HEK293T (cell line): ENCODE measurements around the gene AKAP8L.

ENCODE experiments used
- CTCF ChIA-PET: fragments of 350-600 bp; formaldehyde crosslinking; extraction: SDS; loops from one replicate; lab custom pipeline; 2021; ENCODE audit warnings: antibody characterized with exemption, inconsistent platforms; lab: Yijun Ruan, JAX
- POLR2A ChIA-PET: fragments of 350-600 bp; formaldehyde crosslinking; extraction: SDS; loops from one replicate; lab custom pipeline; 2020; ENCODE audit warnings: antibody characterized with exemption, inconsistent platforms; lab: Yijun Ruan, JAX
- DNase-seq: peaks from one replicate; pipeline ENCODE4 v3.0.0; 2012; ENCODE audit warnings: mixed read lengths; ENCODE audit errors: extremely low spot score
- ARNT ChIP-seq: fragments of 450-650 bp; IDR thresholded peaks from 2 replicates; pipeline ENCODE4 v1.6.1; 2017; ENCODE audit warnings: mild to moderate bottlenecking
- BHLHE40 ChIP-seq: fragments of 450-650 bp; IDR thresholded peaks from 2 replicates; pipeline ENCODE4 v1.6.1; 2016; ENCODE audit warnings: mild to moderate bottlenecking, moderate library complexity, borderline replicate concordance
- CTBP1 ChIP-seq: fragments of 450-650 bp; IDR thresholded peaks from 2 replicates; pipeline ENCODE4 v1.6.1; 2016; ENCODE audit warnings: borderline replicate concordance
- ELF4 ChIP-seq: fragments of 450-650 bp; IDR thresholded peaks from 2 replicates; pipeline ENCODE4 v1.6.1; 2017; ENCODE audit warnings: antibody characterized with exemption
- FOXA1 ChIP-seq: fragments of 450-650 bp; IDR thresholded peaks from 2 replicates; pipeline ENCODE4 v1.6.1; 2016; ENCODE audit warnings: mild to moderate bottlenecking
- FOXK2 ChIP-seq: fragments of 450-650 bp; IDR thresholded peaks from 2 replicates; pipeline ENCODE4 v1.6.1; 2016; ENCODE audit warnings: mild to moderate bottlenecking
- FOXM1 ChIP-seq: fragments of 450-650 bp; IDR thresholded peaks from 2 replicates; pipeline ENCODE4 v1.6.1; 2017; ENCODE audit warnings: mild to moderate bottlenecking, borderline replicate concordance
- HDGF ChIP-seq: fragments of 450-650 bp; IDR thresholded peaks from 2 replicates; pipeline ENCODE4 v1.6.1; 2017; ENCODE audit warnings: antibody characterized with exemption, borderline replicate concordance
- L3MBTL2 ChIP-seq: fragments of 450-650 bp; conservative IDR thresholded peaks from 2 replicates; pipeline ENCODE4 v1.6.1; 2016; ENCODE audit warnings: mild to moderate bottlenecking
- LEF1 ChIP-seq: fragments of 450-650 bp; IDR thresholded peaks from 2 replicates; pipeline ENCODE4 v1.6.1; 2017; ENCODE audit warnings: mild to moderate bottlenecking, borderline replicate concordance
- NFRKB ChIP-seq: fragments of 450-650 bp; IDR thresholded peaks from 2 replicates; pipeline ENCODE4 v1.6.1; 2016; ENCODE audit warnings: mild to moderate bottlenecking, moderate library complexity
- SP1 ChIP-seq: fragments of 450-650 bp; IDR thresholded peaks from 2 replicates; pipeline ENCODE4 v1.6.1; 2017
- SUZ12 ChIP-seq: fragments of 450-650 bp; IDR thresholded peaks from 2 replicates; pipeline ENCODE4 v1.6.1; 2016; ENCODE audit warnings: mild to moderate bottlenecking
- TARDBP ChIP-seq: fragments of 450-650 bp; IDR thresholded peaks from 2 replicates; pipeline ENCODE4 v1.6.1; 2016
- ZNF384 ChIP-seq: fragments of 450-650 bp; IDR thresholded peaks from 2 replicates; pipeline ENCODE4 v1.6.1; 2016
- TF ChIP-seq, protein P1 (sequence below): fragments of 450-650 bp; IDR thresholded peaks from 2 replicates; pipeline ENCODE4 v1.6.1; 2016

The AKAP8L gene

DNA sequence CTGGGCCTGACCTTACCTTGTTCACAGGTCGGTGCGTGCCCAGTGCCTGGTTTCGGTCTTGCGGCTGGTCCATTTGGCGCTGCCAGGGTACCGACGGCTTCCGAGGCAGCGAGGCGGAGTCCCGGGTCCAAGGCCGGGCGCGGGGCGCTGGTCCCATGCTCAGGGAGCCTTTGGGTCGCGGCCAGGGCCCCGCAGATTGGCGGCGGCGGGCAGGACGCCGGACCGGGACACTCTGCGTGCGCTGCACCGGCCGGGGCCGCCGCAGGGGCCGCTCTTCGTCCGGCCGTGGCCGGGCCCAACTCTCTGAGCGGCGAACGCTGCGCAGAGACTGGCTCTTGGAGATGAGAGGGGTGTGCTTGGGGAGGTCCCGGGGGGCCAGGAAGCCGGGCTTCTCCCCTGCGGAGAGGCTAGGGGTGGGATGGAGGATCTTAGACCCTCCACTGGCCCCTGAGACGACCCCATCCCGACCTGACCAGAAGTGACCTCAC is 34.3 kb upstream of the AKAP8L start:
- ChIA-PET CTCF (interaction anchor here (0.6 to 1.3 kb wide), 3 partner anchors 95 to 202 kb away, joined by 3 to 4 read pairs (median 3); no protein-coding TSS in a partner anchor), POLR2A (interaction anchor here (1.7 kb wide), 1 partner anchor 34 kb away, joined by 10 read pairs; the partner anchor contains the start of gene AKAP8L)
- TF ChIP-seq L3MBTL2 (no peak), ELF4 (no peak), CTBP1 (no peak), SUZ12 (no peak), FOXK2 (no peak), FOXM1 (no peak), SP1 (no peak), ZNF384 (no peak), LEF1 (no peak), TARDBP (no peak), BHLHE40 (no peak), FOXA1 (no peak), ARNT (no peak), HDGF (no peak), NFRKB (no peak)
- TF ChIP-seq, protein P1, sequence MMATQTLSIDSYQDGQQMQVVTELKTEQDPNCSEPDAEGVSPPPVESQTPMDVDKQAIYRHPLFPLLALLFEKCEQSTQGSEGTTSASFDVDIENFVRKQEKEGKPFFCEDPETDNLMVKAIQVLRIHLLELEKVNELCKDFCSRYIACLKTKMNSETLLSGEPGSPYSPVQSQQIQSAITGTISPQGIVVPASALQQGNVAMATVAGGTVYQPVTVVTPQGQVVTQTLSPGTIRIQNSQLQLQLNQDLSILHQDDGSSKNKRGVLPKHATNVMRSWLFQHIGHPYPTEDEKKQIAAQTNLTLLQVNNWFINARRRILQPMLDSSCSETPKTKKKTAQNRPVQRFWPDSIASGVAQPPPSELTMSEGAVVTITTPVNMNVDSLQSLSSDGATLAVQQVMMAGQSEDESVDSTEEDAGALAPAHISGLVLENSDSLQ: no peak
- DNase-seq: no peak

DNA sequence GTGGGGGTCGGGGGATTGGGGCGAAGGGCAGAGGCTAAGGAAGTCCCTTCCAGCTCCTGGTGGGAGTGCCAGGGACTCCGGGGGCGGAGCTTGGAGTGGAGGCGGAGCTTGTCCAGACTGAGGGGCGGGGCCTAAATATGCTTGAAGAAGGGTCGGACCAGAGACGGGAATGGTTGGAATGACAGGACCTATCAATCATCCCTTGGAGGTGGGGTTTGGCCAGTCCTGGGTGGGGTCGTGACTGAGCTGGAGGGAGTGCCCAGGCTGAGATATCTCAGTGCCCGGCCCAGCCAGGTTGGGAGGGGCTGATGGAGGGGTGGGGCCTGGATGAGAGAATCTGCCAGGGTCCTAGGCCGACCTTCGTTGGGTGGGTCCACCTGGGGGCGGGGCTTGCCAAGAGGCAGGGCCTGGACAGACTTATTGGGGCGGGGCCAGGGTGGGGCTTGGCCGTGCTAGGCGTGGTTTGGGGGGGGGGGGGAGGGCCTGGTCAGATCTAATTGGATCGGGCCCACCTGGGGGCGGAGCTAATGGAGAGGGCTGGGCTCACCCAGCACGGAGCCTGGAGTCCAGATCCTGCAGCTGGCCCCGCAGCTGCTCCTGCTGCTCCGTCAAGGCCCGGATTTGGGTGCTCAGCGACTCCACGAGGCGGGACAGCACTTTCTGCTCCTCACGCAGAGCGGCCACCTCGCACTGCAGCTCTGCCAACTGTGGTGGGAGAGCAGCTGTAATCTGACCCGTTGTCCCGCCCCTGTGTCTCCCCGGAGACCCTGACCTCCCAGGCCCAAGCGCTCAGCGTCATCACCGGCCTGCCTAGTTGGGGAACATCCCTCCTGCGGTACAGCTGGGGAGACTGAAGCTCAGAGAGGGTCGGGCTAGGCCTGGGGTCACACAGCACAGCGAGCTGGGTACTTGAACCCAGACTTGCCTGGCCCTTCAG is 33.6 kb upstream of the AKAP8L start:
- ChIA-PET CTCF (interaction anchor here (0.6 to 1.3 kb wide), 5 partner anchors 11 to 764 kb away, joined by 3 to 4 read pairs (median 3); no protein-coding TSS in a partner anchor), POLR2A (interaction anchor here (0.8 to 1.7 kb wide), 7 partner anchors 9 to 33 kb away, joined by 3 to 10 read pairs (median 4); partner anchors contain the start of genes AKAP8L and PGLYRP2)
- TF ChIP-seq, protein P1: peak; percentile 98
- TF ChIP-seq FOXK2 (no peak), LEF1 (no peak), HDGF (no peak), ELF4 (no peak), BHLHE40 (no peak), ZNF384 (no peak), CTBP1 (no peak)
- DNase-seq: peak; percentile 98

DNA sequence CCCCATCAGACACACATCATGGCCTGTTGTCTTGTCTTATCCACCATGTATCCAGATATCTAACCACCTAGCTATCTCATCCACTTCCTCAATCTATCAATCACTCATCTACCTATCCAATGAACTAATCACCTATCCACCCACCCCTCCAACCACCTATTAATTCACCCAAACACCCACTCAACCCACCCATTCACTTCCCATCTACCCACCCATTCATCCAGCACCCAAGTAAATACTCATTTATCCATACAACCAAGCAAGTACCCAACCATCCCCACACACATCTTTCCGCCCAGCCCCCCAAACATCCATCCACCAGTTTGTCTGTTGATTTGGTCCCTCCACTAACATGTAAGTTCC is 31.7 kb upstream of the AKAP8L start:
- no peak for DNase-seq
- CTCF ChIA-PET: no interaction called here
- TF ChIP-seq FOXA1 (no peak), TARDBP (no peak), ARNT (no peak), ELF4 (no peak)
- POLR2A ChIA-PET: no interaction called here

DNA sequence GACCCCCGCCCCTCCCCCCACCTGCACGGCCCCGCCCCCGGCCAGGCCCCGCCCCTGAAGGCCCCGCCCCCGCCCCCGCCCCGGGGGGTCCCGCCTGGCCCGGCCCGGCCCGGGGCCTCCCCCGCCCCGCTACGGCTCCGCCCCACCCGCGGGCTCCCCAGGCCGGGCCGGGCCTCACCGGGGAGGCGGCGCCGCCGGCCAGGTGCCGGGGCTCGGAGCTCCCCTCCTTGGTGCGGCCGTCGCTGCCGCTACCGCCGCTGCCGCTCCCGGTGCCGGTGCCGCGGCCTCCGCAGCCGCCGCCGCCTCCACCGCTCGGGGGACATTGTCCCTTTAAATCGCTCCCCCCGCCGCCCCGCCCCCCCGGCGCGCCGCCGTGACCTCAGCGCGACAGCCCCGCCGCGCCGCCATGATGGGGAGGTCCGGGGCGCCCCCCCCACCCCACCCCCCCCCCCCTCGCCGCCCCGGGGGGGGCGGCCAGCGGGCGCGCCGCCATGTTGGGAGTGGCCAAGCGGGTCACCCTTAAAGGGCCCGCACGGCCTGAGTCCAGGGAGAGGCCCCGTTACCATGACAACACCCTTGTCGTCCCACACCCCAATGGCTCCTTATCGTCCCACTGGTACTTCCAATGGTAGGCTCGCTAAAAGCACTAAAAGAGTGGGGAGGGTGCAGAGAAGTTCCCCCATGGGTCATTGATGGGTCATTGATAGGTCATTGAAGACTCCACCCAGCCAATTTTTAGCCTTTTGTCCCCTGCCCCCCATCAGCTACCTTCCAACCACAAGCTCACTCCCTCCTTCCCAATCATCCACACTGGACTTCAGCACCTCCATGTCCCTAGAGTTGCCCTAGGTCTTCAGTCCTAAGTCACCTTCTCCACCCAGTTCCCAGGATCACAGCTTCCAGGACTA is 31.1 kb upstream of the AKAP8L start, which contains the start of gene WIZ:
Gene WIZ, minus strand, starts transcription at position 337 of the 908 bp plus-strand sequence. CDS start 1,649 bp downstream, outside the sequence.
- DNase-seq: peak; percentile 77
- ChIA-PET POLR2A (no interaction called here), CTCF (no interaction called here)
- 0 out of 2 replicates have a peak, but pooled peaks have one; percentile 42 for TF ChIP-seq FOXM1
- TF ChIP-seq FOXK2: no peak

DNA sequence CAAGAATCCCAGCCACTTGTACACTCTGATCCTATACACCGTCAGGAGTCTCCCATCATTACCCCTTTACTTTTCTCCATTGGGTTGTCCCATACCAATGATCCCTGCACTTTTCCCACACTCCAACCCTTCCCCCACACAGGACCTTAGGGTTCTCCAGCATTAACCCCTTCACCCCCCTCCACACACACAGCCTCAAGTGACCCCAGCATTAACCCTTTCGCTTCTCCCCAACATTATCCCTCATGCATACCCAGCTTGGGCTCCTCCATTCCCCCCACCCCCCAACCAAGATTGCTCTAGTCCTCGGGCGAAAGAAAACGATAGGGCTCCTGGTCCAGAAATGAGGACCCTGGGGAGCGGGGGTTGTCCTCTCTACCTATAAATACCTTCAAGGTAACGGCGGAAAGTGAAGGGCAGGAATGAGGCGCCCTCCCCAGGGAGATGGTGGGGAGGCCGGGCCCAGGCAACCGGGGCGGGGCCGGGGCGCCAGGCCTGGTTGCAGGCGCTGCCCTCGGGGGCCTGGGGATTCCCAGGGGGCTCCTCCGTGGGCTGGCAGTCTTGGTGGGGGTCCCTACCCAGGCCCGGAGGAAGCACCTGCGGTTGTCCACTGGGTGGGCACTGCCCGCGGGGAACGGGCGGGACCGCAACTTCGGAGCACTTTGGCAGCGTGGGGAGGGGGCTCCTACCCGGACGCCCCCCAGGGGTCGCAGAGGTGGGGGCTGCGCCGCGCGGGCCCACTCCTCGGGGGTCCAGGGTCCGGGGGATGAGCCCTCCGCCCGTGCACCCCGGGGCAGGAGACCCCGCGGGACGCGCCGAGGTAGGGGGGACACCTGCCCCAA is 30.2 kb upstream of the AKAP8L start:
- no peak for DNase-seq
- no peak for TF ChIP-seq ARNT
- no peak for TF ChIP-seq TARDBP
- no peak for TF ChIP-seq L3MBTL2
- TF ChIP-seq CTBP1: no peak
- TF ChIP-seq BHLHE40: no peak
- TF ChIP-seq FOXK2: no peak
- no peak for TF ChIP-seq NFRKB
- no peak for TF ChIP-seq LEF1
- TF ChIP-seq, protein P1: no peak
- no peak for TF ChIP-seq SUZ12
- no peak for TF ChIP-seq FOXM1
- TF ChIP-seq FOXA1: no peak
- TF ChIP-seq HDGF: no peak
- no peak for TF ChIP-seq ELF4
- no peak for TF ChIP-seq SP1
- TF ChIP-seq ZNF384: no peak
- POLR2A ChIA-PET: interaction anchor here (0.8 to 1.6 kb wide), 2 partner anchors 9 to 30 kb away, joined by 3 to 5 read pairs; partner anchors contain the start of gene AKAP8L
- CTCF ChIA-PET: no interaction called here
